Adipocyte (in vitro differentiated cells): ENCODE results near the gene SART3.

Experiments
- DNase-seq: peaks from one replicate; pipeline ENCODE4 v3.0.0-alpha.2; 2015; ENCODE audit warnings: low read depth
- H3K27me3 ChIP-seq: replicated peaks from 2 replicates; pipeline ENCODE4 v1.7.0; 2013; ENCODE audit warnings: mild to moderate bottlenecking, low read length, moderate library complexity; ENCODE audit not compliant: control insufficient read depth, insufficient read depth
- H3K36me3 ChIP-seq: 2 replicates; pipeline ENCODE4 v1.7.0; 2013; ENCODE audit warnings: low read length, mild to moderate bottlenecking, moderate library complexity; ENCODE audit not compliant: control insufficient read depth, insufficient read depth, severe bottlenecking
- H3K4me1 ChIP-seq: 2 replicates; pipeline ENCODE4 v1.7.0; 2013; ENCODE audit warnings: mild to moderate bottlenecking, low read length, moderate library complexity; ENCODE audit not compliant: control insufficient read depth, insufficient read depth
- H3K4me3 ChIP-seq: 2 replicates; pipeline ENCODE4 v1.7.0; 2013; ENCODE audit warnings: mild to moderate bottlenecking, low read length, moderate library complexity
- H3K9ac ChIP-seq: 2 replicates; pipeline ENCODE4 v1.7.0; 2013; ENCODE audit warnings: mild to moderate bottlenecking, low read length, moderate library complexity
- H3K9me3 ChIP-seq: 2 replicates; pipeline ENCODE4 v1.7.0; 2013; ENCODE audit warnings: mild to moderate bottlenecking, low read length, moderate library complexity; ENCODE audit not compliant: control insufficient read depth

The SART3 gene

GRCh38 chr12:108514468-108514972, 46.5 kb downstream of the SART3 start:
- peaks cover 11% of the 10 kb centered on the region for H3K4me1 ChIP-seq
- H3K9ac ChIP-seq = no peak overlapping the region
- H3K36me3 ChIP-seq = peaks cover 24% of the 10 kb centered on the region
- H3K9me3 ChIP-seq = no peaks in the 10 kb centered on the region
- peaks cover 4% of the 10 kb centered on the region for H3K27me3 ChIP-seq
- DNase-seq = no peak
- peak overlapping the region; percentile 90 for H3K4me3 ChIP-seq

GRCh38 chr12:108511633-108512540, 49.1 kb downstream of the SART3 start:
- Histone ChIP-seq H3K36me3 (no peaks in the 10 kb centered on the region), H3K9ac (no peak overlapping the region), H3K4me3 (no peak overlapping the region), H3K9me3 (no peaks in the 10 kb centered on the region), H3K27me3 (peaks cover 9% of the 10 kb centered on the region), H3K4me1 (peaks cover 11% of the 10 kb centered on the region)
- peak; percentile 86 for DNase-seq

DNA sequence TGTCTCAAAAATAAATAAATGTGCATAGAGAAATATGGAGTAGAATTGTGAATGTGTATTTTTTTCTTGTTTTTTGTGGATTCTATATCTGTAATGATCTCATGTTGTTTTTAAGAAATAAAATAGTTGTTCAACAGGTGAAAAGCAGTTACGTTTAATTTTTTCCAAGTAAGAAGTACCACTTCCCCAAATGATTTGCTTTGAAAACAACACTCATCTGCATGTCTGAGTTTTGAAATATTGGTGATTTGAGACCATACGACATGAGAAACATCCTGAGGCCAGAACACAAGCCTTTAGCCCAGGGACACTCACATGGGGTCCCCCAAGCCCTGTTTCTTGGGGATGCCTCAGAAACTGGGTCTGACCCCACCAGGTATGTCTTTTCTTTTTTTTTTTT, 50.1 kb downstream of the SART3 start:
- Histone ChIP-seq H3K4me1 (peaks cover 5% of the 10 kb centered on the region), H3K36me3 (no peaks in the 10 kb centered on the region), H3K4me3 (no peak overlapping the region), H3K27me3 (peaks cover 13% of the 10 kb centered on the region), H3K9ac (no peak overlapping the region), H3K9me3 (no peaks in the 10 kb centered on the region)
- no peak for DNase-seq

DNA sequence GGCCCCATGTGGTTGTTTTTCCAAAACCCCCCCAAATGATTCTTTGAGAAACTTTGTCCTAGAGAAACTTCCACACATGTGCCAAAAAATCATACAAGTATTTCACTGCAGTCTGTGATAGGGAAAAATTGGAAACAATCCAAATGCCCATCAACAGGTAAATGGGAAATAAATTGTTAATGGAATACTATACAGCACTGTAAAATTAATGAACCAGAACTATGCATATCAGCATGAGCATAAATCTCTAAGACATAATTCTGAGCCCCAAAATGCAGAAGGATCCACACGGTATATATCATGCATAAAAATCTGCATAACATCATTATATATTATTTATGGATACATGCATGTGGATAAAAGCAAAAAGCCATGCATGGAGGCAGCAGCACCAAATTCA, 51.2 kb downstream of the SART3 start:
- Histone ChIP-seq H3K9me3 (peaks cover 3% of the 10 kb centered on the region), H3K36me3 (no peaks in the 10 kb centered on the region), H3K4me3 (no peak overlapping the region), H3K4me1 (peaks cover 3% of the 10 kb centered on the region), H3K9ac (no peak overlapping the region), H3K27me3 (peaks cover 23% of the 10 kb centered on the region)
- DNase-seq = no peak

GRCh38 chr12:108507971-108508642, 52.9 kb downstream of the SART3 start:
- Histone ChIP-seq H3K36me3 (no peaks in the 10 kb centered on the region), H3K9me3 (peaks cover 18% of the 10 kb centered on the region), H3K4me3 (no peak overlapping the region), H3K4me1 (peaks cover 3% of the 10 kb centered on the region), H3K27me3 (peaks cover 27% of the 10 kb centered on the region), H3K9ac (no peak overlapping the region)
- no peak for DNase-seq

GRCh38 chr12:108505129-108505528, 55.8 kb downstream of the SART3 start:
- Histone ChIP-seq H3K36me3 (no peaks in the 10 kb centered on the region), H3K4me3 (no peak overlapping the region), H3K9me3 (peaks cover 27% of the 10 kb centered on the region), H3K4me1 (no peaks in the 10 kb centered on the region), H3K27me3 (peaks cover 31% of the 10 kb centered on the region), H3K9ac (no peak overlapping the region)
- DNase-seq = no peak

DNA sequence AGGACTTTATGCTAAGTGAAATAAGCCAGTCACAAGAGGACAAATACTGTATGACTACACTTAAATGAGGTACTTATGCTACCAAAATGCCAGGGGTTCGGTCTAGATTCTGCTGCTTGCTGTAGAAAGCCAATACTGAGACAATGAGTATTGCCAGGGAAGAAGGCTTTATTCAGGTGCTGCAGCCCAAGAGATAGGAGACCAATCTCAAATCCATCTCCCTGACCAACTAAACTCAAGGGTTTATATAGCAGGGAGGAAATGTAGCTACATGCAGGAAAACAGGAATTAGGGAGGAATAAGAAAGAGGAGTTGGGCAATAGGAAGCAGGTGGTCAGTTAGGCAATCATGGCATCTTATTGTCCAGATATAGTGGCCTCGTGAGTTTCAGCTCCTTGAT, 58.1 kb downstream of the SART3 start:
- Histone ChIP-seq H3K4me3 (no peak overlapping the region), H3K27me3 (peaks cover 36% of the 10 kb centered on the region), H3K9ac (no peak overlapping the region), H3K36me3 (no peaks in the 10 kb centered on the region), H3K9me3 (peaks cover 27% of the 10 kb centered on the region), H3K4me1 (no peaks in the 10 kb centered on the region)
- no peak for DNase-seq

DNA sequence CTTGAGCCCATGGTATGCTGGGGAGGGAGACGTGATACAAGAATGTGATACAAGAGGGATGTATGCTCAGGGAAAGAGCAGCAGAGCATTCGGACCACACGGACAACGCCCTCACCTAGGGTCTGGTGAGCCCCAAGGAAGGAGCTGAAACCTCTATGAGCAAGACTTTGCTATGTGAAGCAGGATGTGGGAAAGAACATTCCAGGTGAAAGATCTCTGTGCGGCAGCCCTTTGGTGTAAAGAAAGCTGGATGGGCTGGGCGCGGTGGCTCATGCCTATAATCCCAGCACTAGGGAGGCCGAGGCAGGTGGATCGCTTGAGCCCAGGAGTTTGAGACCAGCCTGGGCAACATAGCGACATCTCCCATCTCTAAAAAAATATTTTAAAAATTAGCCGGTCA, 62.8 kb downstream of the SART3 start:
- Histone ChIP-seq H3K4me3 (no peak overlapping the region), H3K4me1 (no peaks in the 10 kb centered on the region), H3K27me3 (peaks cover 39% of the 10 kb centered on the region), H3K9ac (no peak overlapping the region), H3K9me3 (peaks cover 9% of the 10 kb centered on the region), H3K36me3 (no peaks in the 10 kb centered on the region)
- no peak for DNase-seq

- no peak overlapping the region for H3K4me3 ChIP-seq
- H3K9me3 ChIP-seq = no peaks in the 10 kb centered on the region
- no peaks in the 10 kb centered on the region for H3K36me3 ChIP-seq
- no peak for DNase-seq
- H3K27me3 ChIP-seq = peaks cover 46% of the 10 kb centered on the region
- no peak overlapping the region for H3K9ac ChIP-seq
- H3K4me1 ChIP-seq = no peaks in the 10 kb centered on the region
These were observed 65.0 kb downstream of the SART3 start for GRCh38 chr12:108495823-108496579.

GRCh38 chr12:108495054-108495453, 65.9 kb downstream of the SART3 start:
- H3K36me3 ChIP-seq = no peaks in the 10 kb centered on the region
- no peaks in the 10 kb centered on the region for H3K9me3 ChIP-seq
- no peak overlapping the region for H3K4me3 ChIP-seq
- H3K27me3 ChIP-seq = peaks cover 44% of the 10 kb centered on the region
- no peak overlapping the region for H3K9ac ChIP-seq
- peak; percentile 43 for DNase-seq
- no peaks in the 10 kb centered on the region for H3K4me1 ChIP-seq

DNA sequence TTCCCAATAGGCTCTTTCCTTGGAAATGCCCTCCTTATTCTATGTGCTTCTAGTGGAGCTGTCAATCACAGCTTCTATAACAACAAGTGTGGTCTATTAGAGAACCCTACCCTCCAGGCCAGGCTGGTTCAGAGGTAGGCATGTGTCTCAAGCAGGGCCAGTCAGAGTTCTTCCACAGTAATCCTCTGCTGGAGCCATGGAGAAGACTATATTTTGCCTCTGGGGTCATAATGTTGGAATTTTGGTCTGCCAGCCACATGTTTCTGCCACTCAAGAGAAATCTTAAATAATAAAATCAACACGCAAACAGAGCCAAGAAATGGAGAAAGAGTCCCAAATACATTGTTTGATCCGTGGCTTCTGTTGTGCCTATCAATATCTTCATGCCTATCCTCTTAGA, 69.7 kb downstream of the SART3 start:
- Histone ChIP-seq H3K27me3 (peaks cover 32% of the 10 kb centered on the region), H3K4me3 (no peak overlapping the region), H3K9me3 (peaks cover 6% of the 10 kb centered on the region), H3K36me3 (no peaks in the 10 kb centered on the region), H3K9ac (no peak overlapping the region), H3K4me1 (no peaks in the 10 kb centered on the region)
- DNase-seq = no peak
